ENCODE results near the gene DMGDH.
"Not testable (repeated sequence)": the region's sequence is repeated elsewhere in the genome, so short reads cannot be mapped to it uniquely, and the experiment has no call there.

The DMGDH gene

GRCh38 chr5:78993165-78993564, 76.3 kb downstream of the DMGDH start:
- Histone ChIP-seq H3K27ac (ENCODE audit: low read length) (no peak overlapping the region), H3K27me3 (ENCODE audit: control insufficient read depth in 1 of 2, insufficient read depth in 2 of 2, low read length in 2 of 2) (no peaks in the 10 kb centered on the region), H3K9me3 (ENCODE audit: control insufficient read depth in 2 of 2, low read length in 2 of 2) (no peaks in the 10 kb centered on the region), H3K9ac (ENCODE audit: low read length in 2 of 2) (no peak overlapping the region), H3K36me3 (ENCODE audit: control insufficient read depth in 2 of 2, insufficient read depth in 2 of 2, low read length in 2 of 2) (no peaks in the 10 kb centered on the region), H3K4me3 (ENCODE audit: low read length in 2 of 2) (no peak overlapping the region), H3K4me1 (ENCODE audit: control insufficient read depth, insufficient read depth, low read length) (no peaks in the 10 kb centered on the region)

GRCh38 chr5:78992146-78992545, 77.3 kb downstream of the DMGDH start:
- no peaks in the 10 kb centered on the region for H3K36me3 ChIP-seq (ENCODE audit: control insufficient read depth in 2 of 2, insufficient read depth in 2 of 2, low read length in 2 of 2)
- H3K4me3 ChIP-seq (ENCODE audit: low read length in 2 of 2): no peak overlapping the region
- no peaks in the 10 kb centered on the region for H3K27me3 ChIP-seq (ENCODE audit: control insufficient read depth in 1 of 2, insufficient read depth in 2 of 2, low read length in 2 of 2)
- no peaks in the 10 kb centered on the region for H3K9me3 ChIP-seq (ENCODE audit: control insufficient read depth in 2 of 2, low read length in 2 of 2)
- H3K9ac ChIP-seq (ENCODE audit: low read length in 2 of 2): no peak overlapping the region
- no peaks in the 10 kb centered on the region for H3K4me1 ChIP-seq (ENCODE audit: control insufficient read depth, insufficient read depth, low read length)
- H3K27ac ChIP-seq (ENCODE audit: low read length): no peak overlapping the region

- Histone ChIP-seq H3K4me3 (ENCODE audit: low read length in 2 of 2) (no peak overlapping the region), H3K27me3 (ENCODE audit: control insufficient read depth in 1 of 2, insufficient read depth in 2 of 2, low read length in 2 of 2) (no peaks in the 10 kb centered on the region), H3K36me3 (ENCODE audit: control insufficient read depth in 2 of 2, insufficient read depth in 2 of 2, low read length in 2 of 2) (no peaks in the 10 kb centered on the region), H3K27ac (ENCODE audit: low read length) (no peak overlapping the region), H3K9me3 (ENCODE audit: control insufficient read depth in 2 of 2, low read length in 2 of 2) (no peaks in the 10 kb centered on the region), H3K9ac (ENCODE audit: low read length in 2 of 2) (no peak overlapping the region), H3K4me1 (ENCODE audit: control insufficient read depth, insufficient read depth, low read length) (peaks cover 8% of the 10 kb centered on the region)
Measured at GRCh38 chr5:78989080-78989479, 80.4 kb downstream of the DMGDH start.

GRCh38 chr5:78985725-78986223, 83.7 kb downstream of the DMGDH start:
- H3K9me3 ChIP-seq (ENCODE audit: control insufficient read depth in 2 of 2, low read length in 2 of 2): no peaks in the 10 kb centered on the region
- peaks cover 15% of the 10 kb centered on the region for H3K4me1 ChIP-seq (ENCODE audit: control insufficient read depth, insufficient read depth, low read length)
- peak overlapping the region; percentile 90 for H3K27ac ChIP-seq (ENCODE audit: low read length)
- H3K4me3 ChIP-seq (ENCODE audit: low read length in 2 of 2): peak overlapping the region; percentile 70 to 82
- peak overlapping the region; percentile 73 to 84 for H3K9ac ChIP-seq (ENCODE audit: low read length in 2 of 2)
- no peaks in the 10 kb centered on the region for H3K27me3 ChIP-seq (ENCODE audit: control insufficient read depth in 1 of 2, insufficient read depth in 2 of 2, low read length in 2 of 2)
- no peaks in the 10 kb centered on the region for H3K36me3 ChIP-seq (ENCODE audit: control insufficient read depth in 2 of 2, insufficient read depth in 2 of 2, low read length in 2 of 2)

- no peaks in the 10 kb centered on the region for H3K9me3 ChIP-seq (ENCODE audit: control insufficient read depth in 2 of 2, low read length in 2 of 2)
- peak within 1 kb of the TSS; percentile 73 to 84 for H3K9ac ChIP-seq (ENCODE audit: low read length in 2 of 2)
- H3K27ac ChIP-seq (ENCODE audit: low read length): peak within 1 kb of the TSS; percentile 90
- no peaks in the 10 kb centered on the region for H3K36me3 ChIP-seq (ENCODE audit: control insufficient read depth in 2 of 2, insufficient read depth in 2 of 2, low read length in 2 of 2)
- peak within 1 kb of the TSS; percentile 70 to 82 for H3K4me3 ChIP-seq (ENCODE audit: low read length in 2 of 2)
- H3K27me3 ChIP-seq (ENCODE audit: control insufficient read depth in 1 of 2, insufficient read depth in 2 of 2, low read length in 2 of 2): no peaks in the 10 kb centered on the region
- peaks cover 15% of the 10 kb centered on the region for H3K4me1 ChIP-seq (ENCODE audit: control insufficient read depth, insufficient read depth, low read length)
Measured at GRCh38 chr5:78985116-78985724, 84.3 kb downstream of the DMGDH start, which contains the start of gene ARSB. Gene ARSB, minus strand, starts transcription at chr5:78985310. Its CDS starts 62 bp downstream, at chr5:78985248.

GRCh38 chr5:78984439-78985115, 84.9 kb downstream of the DMGDH start:
- H3K27me3 ChIP-seq (ENCODE audit: control insufficient read depth in 1 of 2, insufficient read depth in 2 of 2, low read length in 2 of 2): no peaks in the 10 kb centered on the region
- H3K9me3 ChIP-seq (ENCODE audit: control insufficient read depth in 2 of 2, low read length in 2 of 2): no peaks in the 10 kb centered on the region
- H3K4me1 ChIP-seq (ENCODE audit: control insufficient read depth, insufficient read depth, low read length): peaks cover 15% of the 10 kb centered on the region
- no peaks in the 10 kb centered on the region for H3K36me3 ChIP-seq (ENCODE audit: control insufficient read depth in 2 of 2, insufficient read depth in 2 of 2, low read length in 2 of 2)
- H3K9ac ChIP-seq (ENCODE audit: low read length in 2 of 2): peak overlapping the region; percentile 73 to 84
- peak overlapping the region; percentile 90 for H3K27ac ChIP-seq (ENCODE audit: low read length)
- H3K4me3 ChIP-seq (ENCODE audit: low read length in 2 of 2): peak overlapping the region; percentile 70 to 82

GRCh38 chr5:78983601-78984438, 85.7 kb downstream of the DMGDH start:
- Histone ChIP-seq H3K27me3 (ENCODE audit: control insufficient read depth in 1 of 2, insufficient read depth in 2 of 2, low read length in 2 of 2) (no peaks in the 10 kb centered on the region), H3K4me3 (ENCODE audit: low read length in 2 of 2) (peak overlapping the region; percentile 70 to 82), H3K9me3 (ENCODE audit: control insufficient read depth in 2 of 2, low read length in 2 of 2) (no peaks in the 10 kb centered on the region), H3K27ac (ENCODE audit: low read length) (peak overlapping the region; percentile 90), H3K36me3 (ENCODE audit: control insufficient read depth in 2 of 2, insufficient read depth in 2 of 2, low read length in 2 of 2) (no peaks in the 10 kb centered on the region), H3K9ac (ENCODE audit: low read length in 2 of 2) (peak overlapping the region; percentile 60 to 73), H3K4me1 (ENCODE audit: control insufficient read depth, insufficient read depth, low read length) (peaks cover 15% of the 10 kb centered on the region)

GRCh38 chr5:78983194-78983593, 86.3 kb downstream of the DMGDH start:
- not testable (repeated sequence) for H3K36me3 ChIP-seq (ENCODE audit: control insufficient read depth in 2 of 2, insufficient read depth in 2 of 2, low read length in 2 of 2); H3K9ac ChIP-seq (ENCODE audit: low read length in 2 of 2); H3K27me3 ChIP-seq (ENCODE audit: control insufficient read depth in 1 of 2, insufficient read depth in 2 of 2, low read length in 2 of 2); H3K9me3 ChIP-seq (ENCODE audit: control insufficient read depth in 2 of 2, low read length in 2 of 2)
- Histone ChIP-seq H3K4me1 (ENCODE audit: control insufficient read depth, insufficient read depth, low read length) (peaks cover 15% of the 10 kb centered on the region), H3K27ac (ENCODE audit: low read length) (peak overlapping the region; percentile 90), H3K4me3 (ENCODE audit: low read length in 2 of 2) (peak overlapping the region in 1 of 2 donors; percentile 82)

- Histone ChIP-seq H3K9ac (ENCODE audit: low read length in 2 of 2) (no peak overlapping the region), H3K27ac (ENCODE audit: low read length) (no peak overlapping the region), H3K4me3 (ENCODE audit: low read length in 2 of 2) (no peak overlapping the region), H3K4me1 (ENCODE audit: control insufficient read depth, insufficient read depth, low read length) (peaks cover 8% of the 10 kb centered on the region), H3K27me3 (ENCODE audit: control insufficient read depth in 1 of 2, insufficient read depth in 2 of 2, low read length in 2 of 2) (no peaks in the 10 kb centered on the region), H3K36me3 (ENCODE audit: control insufficient read depth in 2 of 2, insufficient read depth in 2 of 2, low read length in 2 of 2) (no peaks in the 10 kb centered on the region), H3K9me3 (ENCODE audit: control insufficient read depth in 2 of 2, low read length in 2 of 2) (no peaks in the 10 kb centered on the region)
Measured at GRCh38 chr5:78979909-78980308, 89.6 kb downstream of the DMGDH start.

GRCh38 chr5:78979117-78979742, 90.2 kb downstream of the DMGDH start:
- Histone ChIP-seq H3K4me3 (ENCODE audit: low read length in 2 of 2) (no peak overlapping the region), H3K27me3 (ENCODE audit: control insufficient read depth in 1 of 2, insufficient read depth in 2 of 2, low read length in 2 of 2) (no peaks in the 10 kb centered on the region), H3K9ac (ENCODE audit: low read length in 2 of 2) (no peak overlapping the region), H3K4me1 (ENCODE audit: control insufficient read depth, insufficient read depth, low read length) (peaks cover 13% of the 10 kb centered on the region), H3K36me3 (ENCODE audit: control insufficient read depth in 2 of 2, insufficient read depth in 2 of 2, low read length in 2 of 2) (no peaks in the 10 kb centered on the region), H3K9me3 (ENCODE audit: control insufficient read depth in 2 of 2, low read length in 2 of 2) (no peaks in the 10 kb centered on the region), H3K27ac (ENCODE audit: low read length) (no peak overlapping the region)

Data from stomach smooth muscle (tissue), 2 donors.